Muscle layer of colon (tissue), 2 donors: ENCODE results near the gene EEA1.
"Not testable (repeated sequence)": the region's sequence is repeated elsewhere in the genome, so short reads cannot be mapped to it uniquely, and the experiment has no call there.

Source experiments
- H3K27ac ChIP-seq: one replicate; pipeline ENCODE4 v1.7.0; 2013; ENCODE audit warnings: low read depth, mild to moderate bottlenecking, low read length, moderate library complexity
- H3K27me3 ChIP-seq, 2 donors: one replicate each; pipeline ENCODE4 v1.7.0; 2013; ENCODE audit warnings: low read length in 2 of 2, mild to moderate bottlenecking in 2 of 2; ENCODE audit not compliant: insufficient read depth in 2 of 2, control insufficient read depth in 1 of 2
- H3K36me3 ChIP-seq: one replicate; pipeline ENCODE4 v1.7.0; 2013; ENCODE audit warnings: mild to moderate bottlenecking, low read length; ENCODE audit not compliant: insufficient read depth
- H3K4me1 ChIP-seq: one replicate; pipeline ENCODE4 v1.7.0; 2013; ENCODE audit warnings: mild to moderate bottlenecking, low read length; ENCODE audit not compliant: insufficient read depth
- H3K4me3 ChIP-seq, 2 donors: one replicate each; pipeline ENCODE4 v1.7.0; 2013; ENCODE audit warnings: low read length in 2 of 2, low read depth in 1 of 2, mild to moderate bottlenecking in 1 of 2, moderate library complexity in 1 of 2
- H3K9ac ChIP-seq: one replicate; pipeline ENCODE4 v1.7.0; 2013; ENCODE audit warnings: low read length
- H3K9me3 ChIP-seq: one replicate; pipeline ENCODE4 v1.7.0; 2013; ENCODE audit warnings: mild to moderate bottlenecking, low read length
- donor health status: abdominal sarcoma.
- donor health status: Adenocarcinoma of cecum.

The EEA1 gene

DNA sequence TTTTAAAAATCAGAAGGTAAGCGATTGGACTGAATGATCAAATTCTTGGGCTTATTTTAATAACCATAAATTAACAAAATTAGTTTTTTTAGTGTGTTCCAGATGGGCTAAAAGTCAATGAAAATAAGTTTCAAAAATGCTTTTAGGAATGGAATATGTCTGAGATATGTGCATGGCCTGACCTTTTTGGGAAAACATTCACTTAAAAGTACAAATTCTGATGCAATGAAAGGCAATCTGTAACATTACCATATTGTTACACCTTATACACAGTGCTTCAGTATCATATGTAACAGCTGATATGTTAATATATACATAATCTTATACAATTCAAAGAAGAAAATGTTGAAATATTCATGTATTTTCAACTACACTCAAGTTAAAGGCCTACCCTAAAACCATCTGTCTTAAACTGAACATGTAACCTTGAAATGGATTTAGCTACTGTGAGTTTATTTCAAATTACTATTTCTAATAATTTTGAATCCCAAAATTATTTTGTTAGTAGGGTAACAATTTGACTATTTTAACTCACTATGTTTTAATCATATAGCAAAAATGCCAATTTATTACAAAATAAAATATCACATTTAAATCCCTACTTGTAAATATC is 84.8 kb downstream of the EEA1 start:
- H3K27me3 ChIP-seq = no peaks in the 10 kb centered on the region
- H3K9ac ChIP-seq = no peak overlapping the region
- H3K27ac ChIP-seq = no peak overlapping the region
- no peak overlapping the region for H3K4me3 ChIP-seq
- H3K9me3 ChIP-seq = no peaks in the 10 kb centered on the region
- H3K4me1 ChIP-seq = no peaks in the 10 kb centered on the region
- H3K36me3 ChIP-seq = no peaks in the 10 kb centered on the region

- no peaks in the 10 kb centered on the region for H3K9me3 ChIP-seq
- H3K27me3 ChIP-seq = no peaks in the 10 kb centered on the region
- no peaks in the 10 kb centered on the region for H3K36me3 ChIP-seq
- no peak overlapping the region for H3K4me3 ChIP-seq
- H3K27ac ChIP-seq = no peak overlapping the region
- no peaks in the 10 kb centered on the region for H3K4me1 ChIP-seq
- no peak overlapping the region for H3K9ac ChIP-seq
These were observed 99.3 kb downstream of the EEA1 start for GRCh38 chr12:92829686-92830282.

GRCh38 chr12:92828565-92828964 is 100.5 kb downstream of the EEA1 start:
- Histone ChIP-seq H3K27ac (no peak overlapping the region), H3K9me3 (no peaks in the 10 kb centered on the region), H3K27me3 (no peaks in the 10 kb centered on the region), H3K36me3 (no peaks in the 10 kb centered on the region), H3K4me1 (no peaks in the 10 kb centered on the region), H3K4me3 (no peak overlapping the region), H3K9ac (no peak overlapping the region)

DNA sequence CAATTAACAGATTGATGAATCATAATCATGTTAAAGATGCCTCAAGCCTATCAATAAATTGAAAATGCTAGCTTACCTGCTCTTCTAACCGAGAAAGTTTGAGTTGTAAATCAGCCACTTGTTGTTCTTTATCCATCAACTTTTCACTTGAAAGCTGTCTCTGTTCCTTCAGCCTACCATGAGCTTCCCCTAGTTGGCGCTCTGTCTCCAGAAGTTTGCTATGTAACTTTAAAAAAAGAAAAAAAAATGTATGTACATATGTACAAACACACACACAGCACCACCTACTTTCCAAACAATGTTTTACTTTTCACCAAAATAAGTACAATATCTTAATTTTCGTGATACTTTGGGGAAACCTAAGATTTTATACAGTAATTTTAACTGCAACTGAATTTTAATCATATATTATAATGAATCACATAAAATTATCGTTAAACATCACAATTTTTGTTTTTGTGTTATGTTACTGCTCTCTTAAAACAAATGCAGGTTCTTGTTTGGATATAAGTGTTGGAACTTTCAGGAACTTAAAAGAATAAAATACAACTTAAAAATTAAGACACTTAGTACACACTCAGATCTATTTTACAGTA is 101.2 kb downstream of the EEA1 start:
- no peaks in the 10 kb centered on the region for H3K36me3 ChIP-seq
- no peak overlapping the region for H3K4me3 ChIP-seq
- H3K27ac ChIP-seq = no peak overlapping the region
- no peaks in the 10 kb centered on the region for H3K27me3 ChIP-seq
- no peaks in the 10 kb centered on the region for H3K9me3 ChIP-seq
- no peak overlapping the region for H3K9ac ChIP-seq
- H3K4me1 ChIP-seq = no peaks in the 10 kb centered on the region

DNA sequence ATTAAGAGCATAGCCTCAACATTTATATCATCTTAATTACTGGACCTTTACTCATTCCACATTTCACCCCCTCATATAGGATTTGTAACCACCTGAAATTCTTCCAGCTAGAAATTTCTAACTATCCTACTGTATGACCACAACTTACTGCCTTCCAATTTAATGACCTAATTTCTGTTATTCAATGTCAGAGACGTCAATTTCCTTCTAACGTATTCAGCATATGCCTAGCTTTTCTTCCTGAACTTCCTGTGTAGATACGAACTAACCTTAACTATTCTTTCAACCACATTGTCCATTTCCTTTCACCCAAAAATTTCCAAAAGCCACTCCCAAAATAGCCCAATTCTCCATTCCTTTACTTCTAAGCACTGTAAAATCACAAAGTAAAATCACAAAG is 108.0 kb downstream of the EEA1 start:
- H3K9me3 ChIP-seq = no peaks in the 10 kb centered on the region
- H3K36me3 ChIP-seq = peaks cover 10% of the 10 kb centered on the region
- H3K27ac ChIP-seq = no peak overlapping the region
- H3K27me3 ChIP-seq = no peaks in the 10 kb centered on the region
- no peaks in the 10 kb centered on the region for H3K4me1 ChIP-seq
- H3K4me3 ChIP-seq = no peak overlapping the region
- H3K9ac ChIP-seq = no peak overlapping the region

GRCh38 chr12:92814584-92814983 is 114.5 kb downstream of the EEA1 start:
- no peaks in the 10 kb centered on the region for H3K9me3 ChIP-seq
- no peaks in the 10 kb centered on the region for H3K27me3 ChIP-seq
- no peaks in the 10 kb centered on the region for H3K4me1 ChIP-seq
- no peak overlapping the region for H3K27ac ChIP-seq
- peaks cover 10% of the 10 kb centered on the region for H3K36me3 ChIP-seq
- no peak overlapping the region for H3K9ac ChIP-seq
- no peak overlapping the region for H3K4me3 ChIP-seq

DNA sequence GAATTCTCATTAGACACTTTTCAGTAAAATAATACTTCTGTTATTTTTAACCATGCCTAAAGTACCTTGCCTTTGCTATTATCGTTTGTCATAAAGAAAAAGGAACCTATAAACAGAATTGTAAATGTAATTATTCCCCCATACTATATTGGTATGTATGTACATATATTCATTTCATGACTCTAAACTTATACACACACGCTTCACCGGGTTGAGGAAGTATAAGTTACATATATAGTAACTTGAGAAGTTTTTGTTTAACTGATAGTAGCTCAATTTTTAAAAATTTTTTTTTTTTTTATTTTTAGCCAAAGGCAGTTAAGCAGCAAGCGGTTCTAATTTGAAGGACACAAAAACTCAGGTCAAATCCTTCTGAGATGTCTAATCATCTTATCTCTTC is 118.7 kb downstream of the EEA1 start:
- Histone ChIP-seq H3K36me3 (peaks cover 4% of the 10 kb centered on the region), H3K27me3 (no peaks in the 10 kb centered on the region), H3K9ac (no peak overlapping the region)

DNA sequence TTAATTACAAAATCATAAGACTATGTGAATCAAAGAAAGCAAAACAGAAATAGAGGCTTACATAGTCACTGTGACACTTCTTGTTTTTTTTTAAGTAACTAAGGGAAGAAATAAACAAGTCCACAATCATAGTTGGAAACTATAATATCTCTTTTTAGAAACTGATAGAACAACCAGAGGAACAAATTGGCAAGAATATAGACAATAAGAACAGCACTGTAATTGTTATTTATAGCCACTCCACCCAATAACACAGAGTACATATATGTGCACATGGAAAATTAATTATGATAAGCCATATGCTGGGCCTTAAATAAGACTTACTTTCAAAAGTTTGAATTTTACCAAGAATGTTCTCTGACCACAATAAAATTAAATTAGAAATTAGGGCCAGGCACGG is 125.2 kb downstream of the EEA1 start:
- Histone ChIP-seq H3K4me1 (no peaks in the 10 kb centered on the region), H3K9me3 (no peaks in the 10 kb centered on the region), H3K36me3 (peaks cover 21% of the 10 kb centered on the region), H3K4me3 (no peak overlapping the region), H3K27ac (no peak overlapping the region), H3K9ac (no peak overlapping the region), H3K27me3 (no peaks in the 10 kb centered on the region)

More for the DNA sequence above, 118.7 kb downstream of the EEA1 start:
- H3K4me3 ChIP-seq = no peak overlapping the region
- H3K27ac ChIP-seq = no peak overlapping the region
- H3K9me3 ChIP-seq = no peaks in the 10 kb centered on the region
- no peaks in the 10 kb centered on the region for H3K4me1 ChIP-seq

GRCh38 chr12:92802906-92803305 is 126.2 kb downstream of the EEA1 start:
- H3K9ac ChIP-seq = no peak overlapping the region
- no peaks in the 10 kb centered on the region for H3K4me1 ChIP-seq
- peaks cover 18% of the 10 kb centered on the region for H3K36me3 ChIP-seq

DNA sequence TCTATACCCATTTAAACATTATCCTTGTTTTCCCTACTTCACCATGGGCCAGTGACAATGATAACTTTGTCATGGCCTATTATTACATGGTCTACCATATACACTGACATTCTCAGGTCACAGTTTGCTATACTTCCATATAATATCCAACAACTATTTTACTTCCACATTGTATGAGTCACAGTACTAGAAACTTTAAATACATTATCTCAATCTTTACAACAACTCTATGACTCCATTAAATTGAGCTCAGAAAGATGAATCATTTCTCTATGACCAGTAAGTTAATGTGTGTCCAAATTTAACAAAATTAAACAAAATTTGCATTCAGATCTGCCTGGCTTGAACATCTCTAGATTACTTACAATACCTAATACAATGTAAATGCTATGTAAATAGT is 132.4 kb downstream of the EEA1 start:
- H3K9ac ChIP-seq = no peak overlapping the region
- peaks cover 9% of the 10 kb centered on the region for H3K36me3 ChIP-seq
- no peaks in the 10 kb centered on the region for H3K27me3 ChIP-seq
- no peak overlapping the region for H3K27ac ChIP-seq
- no peak overlapping the region for H3K4me3 ChIP-seq
- H3K9me3 ChIP-seq = no peaks in the 10 kb centered on the region
- no peaks in the 10 kb centered on the region for H3K4me1 ChIP-seq

More at GRCh38 chr12:92802906-92803305, 126.2 kb downstream of the EEA1 start:
- Histone ChIP-seq H3K27ac (no peak overlapping the region), H3K27me3 (no peaks in the 10 kb centered on the region), H3K9me3 (no peaks in the 10 kb centered on the region), H3K4me3 (no peak overlapping the region)

DNA sequence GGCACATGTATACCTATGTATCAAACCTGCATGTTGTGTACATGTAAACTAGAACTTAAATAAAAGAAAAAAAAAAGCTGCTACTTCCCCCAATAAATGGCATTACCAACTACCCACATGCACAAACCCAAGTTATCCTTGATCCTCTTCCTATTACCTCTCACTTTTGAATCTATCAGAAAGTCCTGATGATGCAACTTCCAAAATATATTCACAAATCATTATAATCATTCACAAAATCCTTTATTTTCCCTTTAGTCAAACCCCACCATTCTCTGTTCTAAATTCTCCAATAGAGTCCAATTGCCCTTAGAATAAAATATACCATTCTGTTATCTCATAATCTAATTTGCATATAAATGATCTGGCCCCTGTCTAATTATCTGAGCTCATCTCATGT is 134.3 kb downstream of the EEA1 start:
- Histone ChIP-seq H3K27me3 (no peaks in the 10 kb centered on the region), H3K4me1 (no peaks in the 10 kb centered on the region), H3K4me3 (no peak overlapping the region), H3K27ac (no peak overlapping the region), H3K9me3 (no peaks in the 10 kb centered on the region), H3K9ac (no peak overlapping the region), H3K36me3 (no peaks in the 10 kb centered on the region)

- not testable (repeated sequence) for H3K4me3 ChIP-seq, H3K36me3 ChIP-seq, H3K27ac ChIP-seq, H3K9me3 ChIP-seq, H3K4me1 ChIP-seq, H3K27me3 ChIP-seq, H3K9ac ChIP-seq
These were observed 134.7 kb downstream of the EEA1 start for GRCh38 chr12:92794356-92794755.
